GM20431 (cell line): Measurements from ENCODE around the gene TNFRSF9.
"Not testable (repeated sequence)": the region's sequence is repeated elsewhere in the genome, so short reads cannot be mapped to it uniquely, and the experiment has no call there.

Experiments
- in situ Hi-C: fragments of 300-500 bp; cut with MseI, MboI; formaldehyde crosslinking; loops from one replicate; pipeline ENCODE4 v1.15.0; 2020; ENCODE audit warnings: low sequenced_read_pairs; ENCODE audit not compliant: unreplicated experiment

TNFRSF9 gene

DNA sequence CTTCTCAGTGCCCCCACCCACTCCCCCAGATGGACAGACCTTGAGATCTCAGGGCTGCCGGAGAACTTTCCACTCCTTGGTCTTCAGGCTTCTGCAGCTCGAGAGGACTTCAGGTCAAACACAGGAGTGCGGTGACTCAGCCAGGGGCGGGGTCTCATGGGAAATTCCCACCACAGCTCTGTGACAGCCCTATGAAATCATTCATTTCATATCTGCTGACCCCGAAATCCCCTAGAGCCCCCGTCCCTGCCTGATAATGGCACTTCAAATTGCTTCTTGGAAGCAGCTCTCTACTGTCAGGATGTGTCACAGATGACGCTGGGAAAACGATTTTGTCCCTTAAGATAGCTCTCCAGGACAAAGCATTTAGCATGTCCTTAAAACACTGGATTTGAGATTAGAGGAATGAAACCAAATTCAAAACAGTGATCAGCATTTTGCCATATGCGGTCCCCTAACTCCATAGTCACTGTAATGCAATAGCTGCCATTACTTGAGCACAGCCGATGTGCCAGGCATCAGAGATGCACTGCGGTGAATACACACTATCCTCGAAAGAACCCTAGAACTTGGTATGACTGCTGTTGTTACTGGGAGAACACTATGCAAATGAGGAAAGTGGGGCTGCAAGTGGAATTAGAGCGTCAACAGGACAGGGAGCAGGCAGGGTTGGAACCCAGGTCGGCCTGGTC is at the start of gene TNFRSF9:
TNFRSF9 (minus strand) TSS at position 95 of the 692 bp plus-strand sequence. CDS start 845 bp downstream, outside the sequence.
- in situ Hi-C loops = no loop called here

DNA sequence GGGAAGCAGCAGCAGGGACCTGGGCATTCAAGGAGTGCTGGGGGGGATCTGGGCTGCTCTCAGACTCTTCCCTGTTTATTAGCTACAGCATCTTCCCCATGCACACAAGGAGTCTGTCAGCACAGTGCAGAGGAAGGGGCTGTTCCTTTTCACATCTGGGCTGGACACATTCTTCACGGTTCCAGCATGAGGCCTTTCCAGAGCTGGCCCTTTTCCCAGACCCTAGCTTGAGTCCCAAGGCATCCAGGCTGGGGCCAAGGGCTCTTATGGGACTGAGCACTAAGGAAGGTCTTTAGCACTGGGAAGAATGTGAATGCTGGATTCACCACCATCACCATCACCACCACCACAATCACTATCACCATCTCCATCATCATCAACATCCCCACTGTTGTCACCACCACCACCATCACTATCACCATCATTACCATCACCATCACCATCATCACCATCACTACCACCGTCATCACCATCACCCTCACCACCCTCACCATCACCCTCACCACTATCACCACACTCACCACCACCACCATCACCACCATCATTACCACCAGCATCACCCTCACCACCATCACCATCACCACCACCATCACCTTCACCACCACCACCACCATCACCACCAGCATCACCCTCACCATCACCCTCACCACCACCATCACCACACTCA is 49.3 kb upstream of the TNFRSF9 start:
- in situ Hi-C loops = loop anchor here (25.0 kb wide), 1 partner anchor 872 kb away; no protein-coding TSS in a partner anchor

DNA sequence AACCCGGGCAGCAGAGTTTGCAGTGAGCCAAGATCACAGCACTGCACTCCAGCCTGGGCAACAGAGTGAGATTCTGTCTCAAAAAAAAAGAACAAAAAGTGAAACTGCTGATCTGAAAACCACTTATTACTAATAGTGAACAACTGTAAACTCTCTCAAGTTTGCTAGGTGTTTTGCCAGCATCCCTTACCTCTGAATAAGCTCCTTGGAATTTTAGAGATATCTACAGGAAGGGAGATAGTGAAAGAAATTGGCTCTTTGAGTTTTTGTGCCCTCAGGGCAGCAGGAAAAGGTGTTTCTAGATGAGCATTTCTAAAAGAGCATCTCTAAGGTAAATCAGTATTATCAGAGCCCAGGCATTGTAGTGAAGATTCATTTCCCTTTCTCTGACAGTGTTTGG is 47.9 kb upstream of the TNFRSF9 start:
- in situ Hi-C loops = loop anchor here (25.0 kb wide), 1 partner anchor 874 kb away; no protein-coding TSS in a partner anchor

DNA sequence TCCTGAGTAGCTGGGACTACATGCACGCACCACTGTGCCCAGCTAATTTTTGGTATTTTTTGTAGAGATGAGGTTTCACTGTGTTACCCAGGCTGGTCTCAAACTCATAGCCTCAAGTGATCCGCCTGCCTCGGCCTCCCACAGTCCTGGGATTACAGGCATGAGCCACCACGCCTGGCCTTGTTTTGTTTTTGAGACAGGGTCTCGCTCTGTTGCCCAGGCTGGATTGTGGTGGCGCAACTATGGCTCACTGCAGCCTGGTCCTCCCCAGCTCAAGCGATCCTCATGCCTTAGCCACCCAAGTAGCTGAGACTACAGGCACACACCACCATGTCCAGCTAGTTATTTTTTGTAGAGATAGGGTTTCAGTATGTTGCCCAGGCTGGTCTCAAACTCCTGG is 46.9 kb upstream of the TNFRSF9 start:
- in situ Hi-C loops = loop anchor here (25.0 kb wide), 1 partner anchor 875 kb away; no protein-coding TSS in a partner anchor

DNA sequence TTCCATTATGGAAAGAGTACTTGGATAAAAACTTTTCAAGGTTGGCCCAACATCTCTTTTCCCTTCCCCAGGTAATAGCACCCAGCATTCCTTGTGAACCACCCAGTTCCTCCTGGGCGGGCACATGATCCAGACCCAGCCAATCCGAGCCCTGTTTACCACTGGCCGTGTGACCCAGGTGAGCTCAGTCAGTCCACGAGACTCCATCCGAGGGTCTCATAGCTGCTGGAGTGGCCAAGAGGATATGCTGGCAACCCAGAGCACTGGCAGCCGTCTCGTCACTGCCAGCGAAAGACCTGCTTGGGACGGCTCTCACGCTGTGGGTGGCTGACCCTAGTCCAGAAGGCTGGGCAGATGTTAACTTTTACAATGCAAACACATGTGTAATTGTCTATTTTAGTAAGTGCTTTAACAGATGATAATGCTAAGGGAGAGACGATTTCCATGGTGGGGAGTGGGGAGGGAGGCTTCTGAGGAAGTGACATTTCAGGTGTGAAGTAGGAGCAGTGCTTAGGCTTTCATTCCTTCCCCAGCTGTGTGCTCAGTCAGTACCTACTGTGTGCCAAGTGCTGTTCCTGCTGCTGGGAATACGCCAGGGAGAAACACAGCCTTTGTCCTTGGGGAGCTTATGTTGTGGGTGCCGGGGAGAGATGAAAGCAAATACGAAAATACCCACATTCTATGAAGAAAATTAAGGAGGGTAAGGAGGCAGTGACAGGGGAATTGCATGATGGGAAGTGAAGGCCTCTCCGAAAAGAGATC is 45.4 kb upstream of the TNFRSF9 start:
- in situ Hi-C loops = loop anchor here (25.0 kb wide), 1 partner anchor 876 kb away; no protein-coding TSS in a partner anchor

DNA sequence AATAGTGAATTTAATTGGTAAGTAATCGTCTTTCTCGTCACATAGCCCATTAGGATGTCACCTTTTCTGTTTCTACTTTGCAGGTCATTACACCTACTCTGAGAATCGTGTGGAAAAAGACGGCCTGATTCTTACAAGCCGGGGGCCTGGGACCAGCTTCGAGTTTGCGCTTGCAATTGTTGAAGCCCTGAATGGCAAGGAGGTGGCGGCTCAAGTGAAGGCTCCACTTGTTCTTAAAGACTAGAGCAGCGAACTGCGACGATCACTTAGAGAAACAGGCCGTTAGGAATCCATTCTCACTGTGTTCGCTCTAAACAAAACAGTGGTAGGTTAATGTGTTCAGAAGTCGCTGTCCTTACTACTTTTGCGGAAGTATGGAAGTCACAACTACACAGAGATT is 44.2 kb upstream of the TNFRSF9 start:
- in situ Hi-C loops = loop anchor here (25.0 kb wide), 1 partner anchor 877 kb away; no protein-coding TSS in a partner anchor

DNA sequence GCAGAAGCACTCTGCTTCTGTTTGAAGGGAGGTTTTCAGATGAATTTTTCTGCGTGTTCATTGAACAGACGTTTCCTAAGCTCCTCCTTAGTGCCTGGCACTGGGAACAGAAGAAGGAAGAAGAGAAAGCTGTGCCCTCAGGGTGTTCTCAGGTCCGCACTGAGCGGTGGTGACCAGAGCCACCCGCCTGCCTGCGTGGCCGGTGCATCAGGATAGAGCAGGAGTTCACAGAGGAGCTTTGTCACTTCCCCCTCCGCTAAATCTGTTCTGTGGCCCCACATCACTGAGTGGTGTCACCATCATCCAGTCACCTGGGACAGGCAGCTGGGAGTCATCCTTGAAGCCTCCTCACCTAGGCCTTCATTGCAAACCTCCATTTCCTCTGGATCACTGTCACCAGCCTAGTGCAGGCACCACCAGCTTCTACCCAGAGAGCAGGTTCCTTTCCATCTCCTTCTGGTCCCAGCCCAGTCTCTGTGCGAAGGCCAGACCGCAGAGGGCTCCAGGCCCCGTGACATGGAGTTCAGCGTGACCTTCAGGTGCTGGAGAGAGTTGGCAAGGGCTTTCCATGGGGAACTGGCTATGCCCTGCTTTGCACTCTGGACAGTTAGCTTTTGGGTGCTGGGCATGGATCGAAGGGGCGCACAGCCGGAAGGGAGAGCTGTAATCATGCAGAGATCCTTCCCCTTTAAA is 42.6 kb upstream of the TNFRSF9 start:
- in situ Hi-C loops = loop anchor here (25.0 kb wide), 1 partner anchor 879 kb away; no protein-coding TSS in a partner anchor

DNA sequence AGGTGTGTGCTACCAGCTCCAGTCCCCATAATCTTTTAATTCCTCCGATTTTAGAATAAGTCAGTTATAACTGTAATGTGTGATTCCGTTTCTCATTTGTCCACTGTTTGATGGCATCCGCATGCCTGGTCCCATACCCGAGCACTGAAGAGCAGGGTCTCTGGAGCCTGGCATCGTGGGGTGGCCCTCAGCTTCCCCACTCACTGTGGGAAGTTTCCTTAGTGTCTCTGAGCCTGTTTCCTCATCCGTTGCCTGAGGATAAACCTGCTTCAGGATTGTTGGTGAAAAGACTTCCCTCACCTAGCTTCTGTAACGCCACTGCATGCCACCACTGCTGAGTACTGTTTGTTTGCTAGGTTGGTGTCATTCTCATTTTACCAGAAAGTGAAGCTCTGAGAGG is 40.3 kb upstream of the TNFRSF9 start:
- in situ Hi-C loops = loop anchor here (25.0 kb wide), 1 partner anchor 881 kb away; no protein-coding TSS in a partner anchor

DNA sequence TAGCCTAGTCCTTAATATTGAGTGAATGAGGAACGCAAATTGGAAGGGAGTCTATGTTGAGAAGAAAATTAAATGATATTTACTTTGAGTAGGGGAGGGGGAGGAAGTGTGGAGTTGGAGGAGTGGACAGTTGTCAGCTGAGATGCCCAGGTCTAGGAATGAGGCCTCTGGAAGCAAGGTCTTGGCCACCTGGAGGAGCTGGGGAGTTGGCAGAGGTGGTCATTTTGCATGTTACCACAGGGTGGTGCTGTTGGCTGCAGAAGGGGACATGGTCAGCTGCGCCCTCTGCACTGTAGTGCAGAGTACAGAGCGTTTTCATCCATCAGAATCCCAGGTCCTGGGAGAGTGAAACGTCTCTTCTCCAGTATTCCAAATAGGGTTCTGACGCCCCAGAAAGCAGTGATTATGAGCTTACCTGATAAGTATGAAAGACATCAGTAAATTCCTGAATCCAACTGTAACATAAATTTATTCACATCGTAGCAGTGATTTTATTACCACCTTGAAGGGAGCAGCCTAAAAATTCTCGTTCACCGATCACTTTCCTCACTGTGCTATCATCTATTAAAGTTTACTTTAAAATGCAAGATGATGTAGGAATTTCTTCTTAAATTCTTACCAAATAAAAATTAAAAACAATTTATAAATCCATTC is 34.7 kb upstream of the TNFRSF9 start:
- in situ Hi-C loops = loop anchor here (25.0 kb wide), 1 partner anchor 887 kb away; no protein-coding TSS in a partner anchor

DNA sequence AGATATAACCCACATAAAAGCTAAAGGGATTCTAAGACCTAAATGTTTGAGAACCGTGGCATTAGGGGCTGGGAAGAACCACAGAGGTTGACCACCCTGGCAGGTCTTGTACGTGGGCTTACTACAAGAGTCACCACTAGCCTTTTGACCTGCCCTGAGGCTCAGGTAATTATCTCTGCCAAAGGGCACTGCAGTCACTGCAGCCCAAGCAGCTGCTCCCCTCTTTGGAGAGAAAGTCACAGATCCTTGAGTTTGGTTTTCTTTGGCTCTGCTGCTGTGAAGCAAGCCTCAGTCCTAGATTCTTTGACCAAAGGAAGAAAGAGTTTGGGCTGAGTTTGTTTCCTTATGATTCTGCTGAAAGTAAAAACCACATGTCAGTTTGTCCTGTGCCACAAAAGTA is 32.4 kb upstream of the TNFRSF9 start:
- in situ Hi-C loops = no loop called here

DNA sequence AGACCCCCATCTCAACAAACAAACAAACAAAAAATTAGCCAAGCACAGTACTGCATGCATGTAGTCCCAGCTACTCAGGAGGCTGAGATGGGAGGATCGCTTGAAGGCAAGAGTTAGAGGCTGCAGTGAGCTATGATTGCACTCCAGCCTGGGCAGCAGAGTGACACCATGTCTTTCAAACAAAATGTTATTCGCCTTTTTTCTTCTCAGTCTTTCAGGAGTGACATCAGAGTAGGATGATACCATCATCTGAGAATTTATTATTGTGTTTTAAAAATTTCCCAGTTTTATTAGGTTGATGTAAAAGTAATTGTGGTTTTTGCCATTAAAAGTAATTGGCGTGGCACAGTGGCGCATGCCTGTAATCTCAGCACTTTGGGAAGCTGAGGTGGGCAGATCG is 31.6 kb upstream of the TNFRSF9 start:
- in situ Hi-C loops = no loop called here

DNA sequence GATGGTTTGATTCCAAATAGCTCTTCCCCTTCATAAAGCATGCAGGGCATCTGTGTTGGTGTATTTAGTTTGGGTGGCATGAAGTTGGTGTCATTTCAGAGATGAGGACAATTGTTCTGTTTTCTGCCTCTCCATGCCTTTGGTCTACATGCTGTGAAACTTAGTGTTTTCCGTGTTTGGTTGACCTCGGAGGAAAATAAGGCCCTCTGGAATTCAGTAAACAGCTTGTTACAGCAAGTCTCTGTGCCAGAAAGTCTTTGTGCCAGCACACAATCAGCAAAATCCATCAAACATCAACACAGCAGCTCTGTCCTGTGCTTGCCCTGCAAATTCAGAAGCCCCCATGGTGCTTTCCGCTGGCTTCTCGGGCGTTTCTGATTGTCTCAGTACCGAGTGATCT is 30.4 kb upstream of the TNFRSF9 start:
- in situ Hi-C loops = no loop called here

DNA sequence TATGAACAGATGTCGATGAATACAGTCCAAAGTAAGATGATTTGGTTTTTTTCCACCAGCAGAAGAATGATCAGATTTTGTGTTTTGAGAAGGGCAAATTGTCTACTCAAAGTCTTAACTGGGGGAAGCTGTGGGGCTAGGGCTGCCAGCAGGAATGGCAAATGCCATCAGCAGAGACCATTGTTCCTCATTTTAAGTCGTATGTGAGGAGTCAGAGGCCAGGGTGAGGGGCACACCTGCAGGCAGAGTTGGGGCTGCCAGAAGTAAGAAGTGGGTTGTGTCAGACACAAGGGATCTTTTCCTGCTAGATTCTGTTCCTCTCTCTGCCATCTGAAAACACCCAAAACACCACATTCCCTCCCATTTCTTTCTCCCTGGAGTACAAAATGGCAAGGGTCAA is 29.6 kb upstream of the TNFRSF9 start:
- in situ Hi-C loops = no loop called here

DNA sequence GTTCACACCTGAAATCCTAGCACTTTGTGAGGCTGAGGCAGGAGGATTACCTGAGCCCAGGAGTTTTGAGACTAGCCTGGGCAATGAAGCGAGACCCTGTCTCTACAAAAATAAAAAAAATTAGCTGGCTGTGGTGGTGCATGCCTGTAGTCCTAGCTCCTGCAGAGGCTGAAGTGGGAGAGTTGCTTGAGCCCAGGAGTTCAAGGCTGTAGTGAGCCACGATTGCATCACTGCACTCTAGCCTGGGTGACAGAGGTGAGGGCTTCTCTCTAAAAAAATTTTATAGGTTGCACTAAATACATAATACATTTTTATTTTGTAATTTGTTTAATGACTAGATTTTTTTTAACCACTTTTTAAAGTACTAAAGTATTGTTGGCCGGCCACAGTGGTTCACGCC is 27.0 kb upstream of the TNFRSF9 start:
- in situ Hi-C loops = no loop called here

DNA sequence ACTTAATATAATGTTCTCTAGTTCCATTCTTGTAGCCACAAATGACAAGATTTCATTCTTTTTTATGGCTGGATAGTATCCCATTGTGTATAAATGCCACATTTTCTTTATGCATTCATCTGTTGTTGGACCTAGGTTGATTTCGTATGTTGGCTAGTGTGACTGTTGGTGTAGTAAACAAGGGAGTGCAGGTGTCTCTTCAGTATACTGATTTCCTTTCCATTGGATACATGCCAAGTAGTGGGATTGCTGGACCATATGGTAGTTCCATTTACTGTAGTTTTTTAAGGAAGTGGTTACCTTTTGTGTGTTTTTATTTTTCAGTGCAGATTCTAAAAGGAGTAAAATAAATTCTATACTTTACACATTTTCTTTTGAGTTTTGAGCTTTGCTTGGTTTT is 26.6 kb upstream of the TNFRSF9 start:
- in situ Hi-C loops = no loop called here

DNA sequence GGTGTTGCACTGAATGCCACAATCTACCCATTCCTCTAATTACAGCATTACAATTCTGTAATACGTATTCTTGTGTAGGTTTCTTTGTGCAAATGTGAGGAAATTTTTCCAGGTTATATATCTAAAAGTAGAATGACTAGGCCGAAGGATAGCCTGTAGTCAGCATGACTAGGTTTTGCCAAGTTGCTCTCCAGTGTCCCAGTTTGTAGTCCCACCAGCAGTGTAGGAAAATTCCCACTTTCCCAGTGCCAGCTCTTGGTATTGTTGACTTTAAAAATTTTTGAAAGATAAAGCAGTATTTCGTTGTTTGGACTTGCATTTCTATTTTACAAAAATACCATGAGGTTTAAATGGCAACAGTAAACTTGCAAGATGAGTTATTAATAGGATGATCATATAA is 23.8 kb upstream of the TNFRSF9 start:
- in situ Hi-C loops = no loop called here

DNA sequence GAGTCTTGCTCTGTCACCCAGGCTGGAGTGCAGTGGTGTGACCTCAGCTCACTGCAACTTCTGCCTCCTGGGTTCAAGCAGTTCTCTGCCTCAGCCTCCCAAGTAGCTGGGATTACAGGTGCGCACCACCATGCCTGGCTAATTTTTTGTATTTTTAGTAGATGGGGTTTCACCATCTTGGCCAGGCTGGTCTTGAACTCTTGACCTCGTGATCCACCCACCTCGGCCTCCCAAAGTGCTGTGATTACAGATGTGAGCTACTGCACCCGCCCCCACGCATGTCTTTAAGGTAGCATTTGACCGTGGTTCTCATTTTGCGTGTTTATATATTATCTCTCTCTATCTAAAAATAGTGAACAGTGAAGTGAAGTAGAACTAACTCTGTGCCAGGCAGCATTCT is 23.2 kb upstream of the TNFRSF9 start:
- in situ Hi-C loops = not testable (repeated sequence)

DNA sequence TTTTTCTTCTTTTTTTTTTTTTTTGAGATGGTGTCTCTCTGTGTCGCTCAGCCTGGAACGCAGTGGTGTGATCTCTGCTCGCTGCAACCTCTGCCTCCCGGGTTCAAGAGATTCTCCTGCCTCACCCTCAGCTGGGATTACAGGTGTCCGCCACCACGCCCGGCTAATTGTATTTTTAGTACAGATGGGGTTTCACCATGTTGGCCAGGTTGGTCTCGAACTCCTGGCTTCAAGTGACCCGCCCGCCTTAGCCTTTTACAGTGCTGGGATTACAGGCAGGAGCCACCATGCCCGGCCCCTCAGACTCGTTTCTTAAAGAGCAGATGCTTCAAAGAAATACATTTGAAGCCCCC is 22.7 kb upstream of the TNFRSF9 start:
- in situ Hi-C loops = not testable (repeated sequence)

DNA sequence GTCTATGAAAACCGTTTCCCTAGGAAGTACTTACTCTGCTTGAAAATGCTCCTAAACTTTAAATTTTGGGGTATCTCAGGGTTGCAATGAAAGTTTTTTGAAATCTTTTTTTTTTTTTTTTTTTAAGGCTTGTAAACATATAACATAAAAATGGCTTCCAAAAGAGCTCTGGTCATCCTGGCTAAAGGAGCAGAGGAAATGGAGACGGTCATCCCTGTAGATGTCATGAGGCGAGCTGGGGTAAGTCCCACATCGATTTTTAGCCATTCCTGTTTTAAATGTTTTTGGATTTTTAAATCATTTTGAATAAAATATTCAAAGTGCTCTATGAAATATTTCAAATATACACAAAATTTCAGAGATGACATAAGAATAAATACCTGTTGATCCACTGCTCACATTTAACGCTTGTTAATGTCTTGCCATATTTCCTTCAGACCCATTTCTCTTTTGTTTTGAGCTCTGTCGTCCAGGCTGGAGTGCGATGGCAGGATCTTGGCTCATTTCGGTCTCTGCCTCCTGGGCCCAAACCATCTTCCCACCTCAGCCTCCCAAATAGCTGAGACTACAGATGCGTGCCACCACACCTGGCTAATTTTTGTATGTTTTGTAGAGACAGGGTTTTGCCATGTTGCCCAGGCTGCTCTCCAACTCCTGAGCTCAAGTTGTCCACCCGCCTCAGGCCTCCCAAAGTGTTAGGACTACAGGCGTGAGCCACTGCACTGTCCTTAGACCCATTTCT is 22.2 kb upstream of the TNFRSF9 start:
- in situ Hi-C loops = no loop called here
